Heart left ventricle (tissue), 13 donors: ENCODE results near the gene PTPN12.

ENCODE experiments used
- POLR2A ChIP-seq, 2 donors: fragments of 450-650 bp; IDR thresholded peaks; one replicate each; pipeline ENCODE4 v1.6.1; 2017; ENCODE audit warnings: antibody characterized with exemption in 2 of 2, mild to moderate bottlenecking in 2 of 2, moderate library complexity in 2 of 2
- TF ChIP-seq, protein P1 (sequence below), 12 donors: fragments of 200-600 bp; sonication (generic) in 4 of 12; IDR thresholded peaks; one replicate each; pipeline versions ENCODE4 v1.5.0 to v1.8.0; 2018 to 2022; ENCODE audit warnings: antibody characterized with exemption in 12 of 12, mild to moderate bottlenecking in 5 of 12
- donor health status: ischemic (EF 13 %, LVEDD 7.1; RV severe dilation, severe dysfunction).
- donor health status: DM: no; HTN: yes; CAD: no.
- donor health status: DM: no; HTN: no; CAD: no.
- donor health status: ischemic (EF 25% LVEDD 6.9; RV normal size, moderate dysfunction).
- donor health status: ischemic (EF 25% LVEDD 5.7; RV mildly dilated, moderate dysfunction).
- donor health status: ischemic (EF 35%, LVEDD 5.7; RV mildly dilated, moderate dysfunction).
- donor health status: nonischemic (EF 11% LVEDD 7.7; RV severe dilation, severe dysfunction).
- donor health status: DM: yes; HTN: yes; CAD: no.
- donor health status: PGD.
- donor health status: ischemic (EF 29% LVEDD 5.4; RV normal size, mild dysfunction).
- donor health status: nonischemic (EF 23%, LVEDD 6.1; RV moderate dilation, normal function).

DNA sequence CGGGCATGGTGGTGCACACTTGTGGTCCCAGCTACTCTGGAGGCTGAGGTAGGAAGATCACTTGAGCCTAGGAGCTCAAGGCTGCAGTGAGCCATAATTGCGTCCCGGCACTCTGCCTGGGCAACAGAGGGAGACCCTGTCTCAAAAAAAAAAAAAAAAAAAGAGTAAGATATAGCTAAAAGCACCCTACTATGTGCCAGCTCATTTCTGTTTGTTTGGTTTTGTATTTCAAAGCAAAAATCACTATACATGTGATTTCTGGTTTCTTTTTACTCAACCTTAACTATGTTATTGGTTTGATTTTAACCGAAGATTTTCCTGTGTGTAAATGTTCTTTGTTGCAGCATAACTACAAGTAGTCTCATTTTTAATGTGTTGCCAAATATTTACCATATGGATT, 92.7 kb downstream of the PTPN12 start:
- TF ChIP-seq, protein P1, sequence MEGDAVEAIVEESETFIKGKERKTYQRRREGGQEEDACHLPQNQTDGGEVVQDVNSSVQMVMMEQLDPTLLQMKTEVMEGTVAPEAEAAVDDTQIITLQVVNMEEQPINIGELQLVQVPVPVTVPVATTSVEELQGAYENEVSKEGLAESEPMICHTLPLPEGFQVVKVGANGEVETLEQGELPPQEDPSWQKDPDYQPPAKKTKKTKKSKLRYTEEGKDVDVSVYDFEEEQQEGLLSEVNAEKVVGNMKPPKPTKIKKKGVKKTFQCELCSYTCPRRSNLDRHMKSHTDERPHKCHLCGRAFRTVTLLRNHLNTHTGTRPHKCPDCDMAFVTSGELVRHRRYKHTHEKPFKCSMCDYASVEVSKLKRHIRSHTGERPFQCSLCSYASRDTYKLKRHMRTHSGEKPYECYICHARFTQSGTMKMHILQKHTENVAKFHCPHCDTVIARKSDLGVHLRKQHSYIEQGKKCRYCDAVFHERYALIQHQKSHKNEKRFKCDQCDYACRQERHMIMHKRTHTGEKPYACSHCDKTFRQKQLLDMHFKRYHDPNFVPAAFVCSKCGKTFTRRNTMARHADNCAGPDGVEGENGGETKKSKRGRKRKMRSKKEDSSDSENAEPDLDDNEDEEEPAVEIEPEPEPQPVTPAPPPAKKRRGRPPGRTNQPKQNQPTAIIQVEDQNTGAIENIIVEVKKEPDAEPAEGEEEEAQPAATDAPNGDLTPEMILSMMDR (IDR thresholded peaks at IDR 0.05), result no peak
- no peak for TF ChIP-seq POLR2A (IDR thresholded peaks at IDR 0.05)
